GM18867 (cell line): ENCODE measurements around the gene PRSS53.

Experiments
- ATAC-seq: cut with Tn5 transposase; IDR thresholded peaks from one replicate; pipeline ENCODE4 v1.9.1; 2021; ENCODE audit warnings: mild to moderate bottlenecking, moderate library complexity; ENCODE audit not compliant: unreplicated experiment

Gene PRSS53

GRCh38 chr16:31080035-31080629 lies 8.6 kb downstream of the PRSS53 start:
- no peak for ATAC-seq

- no peak for ATAC-seq
These were observed 9.3 kb downstream of the PRSS53 start for GRCh38 chr16:31079342-31079944.

GRCh38 chr16:31078597-31079341 lies 10.0 kb downstream of the PRSS53 start:
- ATAC-seq, result no peak

GRCh38 chr16:31077592-31078396 lies 10.9 kb downstream of the PRSS53 start:
- no peak for ATAC-seq

GRCh38 chr16:31077024-31077423 lies 11.7 kb downstream of the PRSS53 start:
- no peak for ATAC-seq

- no peak for ATAC-seq
These were observed 12.4 kb downstream of the PRSS53 start for GRCh38 chr16:31076319-31076718.

GRCh38 chr16:31074814-31075183 lies 13.9 kb downstream of the PRSS53 start:
- no peak for ATAC-seq

- peak; percentile 72 for ATAC-seq
These were observed 14.6 kb downstream of the PRSS53 start, which contains the start of the genes ZNF646 and ZNF668 for GRCh38 chr16:31073970-31074813. TSS of gene ZNF646 (plus strand) at chr16:31074422. CDS start at chr16:31076325, 1,903 bp downstream. TSS of gene ZNF668 (minus strand) at chr16:31074240. CDS start at chr16:31064459, 9,781 bp downstream.

- peak; percentile 54 for ATAC-seq
These were observed 15.4 kb downstream of the PRSS53 start for GRCh38 chr16:31073142-31073969.

GRCh38 chr16:31072540-31073141 lies 16.1 kb downstream of the PRSS53 start:
- peak; percentile 1 for ATAC-seq

GRCh38 chr16:31071861-31072260 lies 16.9 kb downstream of the PRSS53 start:
- no peak for ATAC-seq

GRCh38 chr16:31067342-31067741 lies 21.4 kb downstream of the PRSS53 start:
- ATAC-seq, result no peak

- ATAC-seq, result no peak
These were observed 23.8 kb downstream of the PRSS53 start for GRCh38 chr16:31064882-31065461.

- no peak for ATAC-seq
These were observed 24.7 kb downstream of the PRSS53 start for GRCh38 chr16:31063843-31064611.

- ATAC-seq, result no peak
These were observed 25.3 kb downstream of the PRSS53 start for GRCh38 chr16:31063495-31063842.

GRCh38 chr16:31061813-31062440 lies 26.8 kb downstream of the PRSS53 start:
- ATAC-seq, result no peak

- no peak for ATAC-seq
These were observed 27.5 kb downstream of the PRSS53 start for GRCh38 chr16:31061126-31061812.
